ENCODE results near the gene CEP70.
"Not testable (repeated sequence)": the region's sequence is repeated elsewhere in the genome, so short reads cannot be mapped to it uniquely, and the experiment has no call there.

GRCh38 chr3:138601661-138602060 is 7.6 kb upstream of the CEP70 start:
- TF ChIP-seq CTCF, POLR2A (IDR thresholded peaks at IDR 0.05): not testable (repeated sequence)
